ENCODE results near the gene ANKMY1.
"Not testable (repeated sequence)": the region's sequence is repeated elsewhere in the genome, so short reads cannot be mapped to it uniquely, and the experiment has no call there.

ANKMY1 gene

DNA sequence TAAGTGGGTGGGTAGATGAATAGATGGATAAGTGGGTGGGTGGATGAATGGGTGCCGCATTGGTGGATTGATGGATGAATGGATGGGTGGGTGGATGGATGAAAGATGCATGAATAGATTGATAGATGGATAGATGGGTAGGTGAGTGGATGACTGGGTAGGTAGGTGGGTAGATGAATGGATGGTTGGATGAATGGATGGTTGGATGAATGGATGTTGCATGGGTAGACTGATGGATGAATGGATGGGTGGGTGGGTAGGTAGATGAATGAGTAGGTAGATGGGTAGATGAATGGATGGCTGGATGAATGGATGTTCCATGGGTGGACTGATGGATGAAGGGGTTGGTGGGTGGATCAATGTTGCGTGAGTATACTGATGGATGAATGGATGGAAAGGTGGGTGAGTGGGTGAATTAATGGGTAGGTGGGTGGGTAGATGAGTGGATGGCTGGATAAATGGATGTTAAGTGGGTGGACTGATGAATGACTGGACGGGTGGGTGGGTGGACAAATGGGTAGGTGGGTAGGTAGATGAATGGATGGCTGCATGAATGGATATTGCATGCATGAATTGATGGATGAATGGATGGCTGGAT lies 30.5 kb downstream of the ANKMY1 start:
- no peak overlapping the region for H3K4me3 ChIP-seq (ENCODE audit: low read length)
- TF ChIP-seq, protein P1, sequence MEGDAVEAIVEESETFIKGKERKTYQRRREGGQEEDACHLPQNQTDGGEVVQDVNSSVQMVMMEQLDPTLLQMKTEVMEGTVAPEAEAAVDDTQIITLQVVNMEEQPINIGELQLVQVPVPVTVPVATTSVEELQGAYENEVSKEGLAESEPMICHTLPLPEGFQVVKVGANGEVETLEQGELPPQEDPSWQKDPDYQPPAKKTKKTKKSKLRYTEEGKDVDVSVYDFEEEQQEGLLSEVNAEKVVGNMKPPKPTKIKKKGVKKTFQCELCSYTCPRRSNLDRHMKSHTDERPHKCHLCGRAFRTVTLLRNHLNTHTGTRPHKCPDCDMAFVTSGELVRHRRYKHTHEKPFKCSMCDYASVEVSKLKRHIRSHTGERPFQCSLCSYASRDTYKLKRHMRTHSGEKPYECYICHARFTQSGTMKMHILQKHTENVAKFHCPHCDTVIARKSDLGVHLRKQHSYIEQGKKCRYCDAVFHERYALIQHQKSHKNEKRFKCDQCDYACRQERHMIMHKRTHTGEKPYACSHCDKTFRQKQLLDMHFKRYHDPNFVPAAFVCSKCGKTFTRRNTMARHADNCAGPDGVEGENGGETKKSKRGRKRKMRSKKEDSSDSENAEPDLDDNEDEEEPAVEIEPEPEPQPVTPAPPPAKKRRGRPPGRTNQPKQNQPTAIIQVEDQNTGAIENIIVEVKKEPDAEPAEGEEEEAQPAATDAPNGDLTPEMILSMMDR (conservative IDR thresholded peaks at IDR 0.05; ENCODE audit: low read length) = no peak
- no peak for DNase-seq (ENCODE audit: low read depth)

DNA sequence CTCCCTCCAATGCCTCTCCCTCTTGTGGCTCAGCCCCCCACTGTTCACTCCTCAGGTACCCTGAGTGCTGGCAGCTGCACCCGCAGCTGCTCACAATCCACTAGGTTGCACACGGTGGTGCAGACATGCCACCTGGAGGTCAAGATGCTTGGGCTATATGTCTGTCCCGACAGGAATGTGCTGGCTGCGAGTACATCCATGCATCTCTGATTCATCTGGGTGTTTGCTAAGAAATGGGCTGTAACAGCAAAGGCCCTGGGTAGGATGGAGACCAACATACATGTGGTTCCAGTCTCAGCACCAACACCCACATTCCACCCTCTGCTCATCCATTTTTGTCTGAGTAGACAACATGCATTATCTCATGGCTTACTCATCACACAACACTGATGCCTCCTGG lies 31.3 kb downstream of the ANKMY1 start:
- DNase-seq (ENCODE audit: low read depth) = no peak
- TF ChIP-seq, protein P1 (conservative IDR thresholded peaks at IDR 0.05; ENCODE audit: low read length) = no peak
- no peak overlapping the region for H3K4me3 ChIP-seq (ENCODE audit: low read length)

DNA sequence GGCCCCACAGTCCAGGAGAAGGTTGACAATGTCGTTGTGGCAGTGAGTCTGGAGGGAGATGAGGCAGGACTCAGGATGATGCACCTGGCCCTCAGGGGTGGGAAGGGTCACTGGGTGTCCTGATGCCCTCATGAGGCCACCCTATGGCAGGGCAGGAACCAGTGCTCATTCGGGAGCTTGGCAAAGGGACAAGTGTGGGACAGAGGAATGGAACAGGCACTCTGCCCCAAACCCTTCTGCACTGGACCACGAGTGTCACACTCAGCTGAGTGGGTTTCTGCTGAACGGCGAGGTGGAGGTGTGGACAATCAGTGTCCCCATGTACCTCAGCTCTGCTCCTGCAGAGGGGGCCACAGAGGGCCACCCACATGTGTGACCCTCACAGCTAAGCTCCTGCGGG lies 32.0 kb downstream of the ANKMY1 start:
- no peak overlapping the region for H3K4me3 ChIP-seq (ENCODE audit: low read length)
- DNase-seq (ENCODE audit: low read depth) = no peak
- TF ChIP-seq, protein P1 (conservative IDR thresholded peaks at IDR 0.05; ENCODE audit: low read length) = no peak

DNA sequence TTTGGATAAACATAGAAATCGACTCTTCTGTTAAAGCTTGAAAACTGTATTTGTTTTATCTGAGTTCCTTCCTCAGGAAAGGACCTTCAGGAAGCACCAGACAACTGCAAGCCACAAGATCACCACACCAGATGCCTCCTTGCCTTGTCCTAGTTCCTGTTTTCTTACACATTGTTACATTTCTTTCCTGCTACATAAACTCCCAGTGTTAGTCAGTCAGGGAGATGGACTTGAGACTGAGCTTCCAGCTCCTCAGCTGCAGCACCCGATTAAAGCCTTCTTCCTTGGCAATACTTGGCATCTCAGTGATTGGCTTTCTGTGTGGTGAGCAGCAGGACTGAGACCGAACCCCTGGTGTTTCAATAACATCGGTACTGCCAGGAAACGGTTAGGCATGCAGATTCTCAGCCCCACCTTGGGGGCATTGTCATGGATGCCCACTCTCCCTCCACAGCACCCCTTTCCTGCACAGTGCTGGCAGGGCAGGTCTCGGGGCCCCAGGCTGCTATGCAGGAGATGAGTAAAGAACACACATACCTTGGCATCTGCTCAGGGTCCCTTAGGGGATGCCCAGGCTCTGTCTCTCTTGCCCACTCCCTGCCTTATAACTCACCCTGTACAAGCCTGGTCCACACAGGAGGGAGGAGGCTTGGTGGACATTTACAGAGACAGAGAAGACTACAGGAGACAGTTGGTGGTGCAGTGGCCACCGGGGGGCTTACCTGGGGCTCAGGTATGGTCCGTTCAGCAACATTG lies 32.6 kb downstream of the ANKMY1 start:
- TF ChIP-seq, protein P1 (conservative IDR thresholded peaks at IDR 0.05; ENCODE audit: low read length) = no peak
- DNase-seq (ENCODE audit: low read depth) = no peak
- no peak overlapping the region for H3K4me3 ChIP-seq (ENCODE audit: low read length)

DNA sequence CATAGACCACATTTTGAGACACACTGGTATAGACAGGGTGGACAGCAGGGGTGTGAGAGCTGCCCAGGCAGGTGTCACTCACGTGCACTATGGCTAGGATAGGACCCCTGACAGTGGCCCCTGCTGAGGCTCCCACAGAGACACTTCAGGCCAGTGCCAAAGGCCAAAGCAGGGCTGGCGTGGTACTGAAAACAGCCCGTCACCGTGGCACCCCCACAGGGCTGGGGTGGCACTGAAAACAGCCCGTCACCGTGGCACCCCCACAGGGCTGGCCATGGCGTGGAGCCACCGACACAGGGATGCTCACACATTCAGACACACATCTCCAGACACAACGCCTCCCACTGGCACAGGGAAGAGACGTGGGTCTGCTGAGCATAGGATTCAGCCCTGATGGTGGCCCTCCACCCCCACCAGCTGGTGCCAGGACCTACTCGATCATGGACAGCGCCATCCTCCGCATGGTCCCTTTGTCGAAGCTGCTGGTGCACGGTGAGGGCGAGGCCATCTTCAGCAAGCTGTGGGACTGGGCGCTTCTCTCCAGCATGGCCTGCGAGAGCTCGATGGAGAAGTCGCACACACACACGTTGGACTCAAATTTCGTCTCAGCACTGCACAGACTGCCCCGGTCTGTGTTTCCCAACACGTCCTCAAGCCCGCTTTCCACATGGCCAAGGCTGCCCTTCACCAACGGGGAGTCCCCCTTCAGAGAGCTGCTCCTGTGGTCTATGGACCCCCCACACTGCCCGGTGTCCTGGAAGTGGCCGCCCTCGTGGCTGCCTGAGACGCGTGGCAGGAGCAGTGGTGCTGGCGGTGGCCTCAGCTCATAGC lies 34.1 kb downstream of the ANKMY1 start:
- TF ChIP-seq, protein P1 (conservative IDR thresholded peaks at IDR 0.05; ENCODE audit: low read length) = no peak
- DNase-seq (ENCODE audit: low read depth) = no peak
- no peak overlapping the region for H3K4me3 ChIP-seq (ENCODE audit: low read length)

DNA sequence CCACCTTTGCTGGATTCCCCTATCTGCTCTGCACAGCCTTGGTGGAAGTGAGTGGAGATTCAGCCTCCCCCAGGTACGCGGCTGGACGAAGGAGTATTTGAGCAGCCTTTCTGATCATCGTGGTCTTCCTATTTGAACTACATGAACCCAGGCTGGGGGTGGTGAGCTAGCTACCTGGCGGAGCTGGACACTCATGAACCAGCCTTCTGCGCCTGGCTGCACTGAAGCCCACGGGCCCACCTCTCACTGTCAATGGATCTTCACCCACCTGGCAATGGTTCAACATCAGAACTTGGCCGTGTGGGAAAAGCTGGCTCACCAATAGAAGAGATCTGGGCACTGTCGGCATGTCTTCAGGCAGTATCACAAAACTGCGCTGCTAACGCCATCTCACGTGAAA lies 35.4 kb downstream of the ANKMY1 start:
- H3K4me3 ChIP-seq (ENCODE audit: low read length) = no peak overlapping the region
- TF ChIP-seq, protein P1 (conservative IDR thresholded peaks at IDR 0.05; ENCODE audit: low read length) = no peak
- no peak for DNase-seq (ENCODE audit: low read depth)

DNA sequence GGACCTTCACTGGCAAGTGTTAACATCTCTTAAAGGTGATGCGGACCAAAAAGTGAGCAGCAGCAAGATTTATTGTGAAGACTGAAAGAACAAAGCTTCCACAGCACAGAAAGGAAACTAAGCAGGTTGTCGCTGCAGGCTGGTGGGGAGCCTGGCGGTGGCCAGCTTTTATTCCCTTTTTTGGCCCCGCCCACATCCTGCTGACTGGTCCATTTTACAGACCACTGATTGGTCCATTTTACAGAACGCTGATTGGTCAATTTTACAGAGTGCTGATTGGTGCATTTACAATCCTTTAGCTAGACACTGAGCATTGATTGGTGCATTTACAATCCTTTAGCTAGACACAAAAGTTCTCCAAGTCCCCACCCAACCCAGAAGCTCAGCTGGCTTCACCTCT lies 35.9 kb downstream of the ANKMY1 start:
- H3K4me3 ChIP-seq (ENCODE audit: low read length); DNase-seq (ENCODE audit: low read depth): not testable (repeated sequence)
